Esophagus (tissue), 2 donors: ENCODE data around the gene CRHR1. TPM values are rescaled to one million over a fixed set of nuclear protein-coding genes. Genes with fewer than 3 reads are reported as not detected.

Experiments
- H3K27ac ChIP-seq, 2 donors: one replicate each; pipeline ENCODE4 v1.5.1; 2013; ENCODE audit warnings: low read depth in 2 of 2, mild to moderate bottlenecking in 2 of 2, inconsistent platforms in 1 of 2, low read length in 1 of 2, moderate library complexity in 1 of 2
- H3K27me3 ChIP-seq, 2 donors: one replicate each; pipeline ENCODE4 v1.6.1; 2013; ENCODE audit warnings: low read length in 2 of 2, control low read depth in 1 of 2, mild to moderate bottlenecking in 1 of 2; ENCODE audit not compliant: insufficient read depth in 2 of 2, control insufficient read depth in 1 of 2
- H3K36me3 ChIP-seq, 2 donors: one replicate each; pipeline ENCODE4 v1.6.1; 2013; ENCODE audit warnings: low read length in 1 of 2; ENCODE audit not compliant: control insufficient read depth in 2 of 2, insufficient read depth in 2 of 2
- H3K4me1 ChIP-seq, 2 donors: one replicate each; pipeline ENCODE4 v1.6.1; 2013; ENCODE audit warnings: low read length in 1 of 2; ENCODE audit not compliant: control insufficient read depth in 2 of 2, insufficient read depth in 2 of 2
- H3K4me3 ChIP-seq, 2 donors: one replicate each; pipeline ENCODE4 v1.5.1; 2013; ENCODE audit warnings: low read length in 2 of 2, mild to moderate bottlenecking in 2 of 2, low read depth in 1 of 2, moderate library complexity in 1 of 2
- H3K9me3 ChIP-seq, 2 donors: one replicate each; pipeline ENCODE4 v1.6.1; 2013; ENCODE audit warnings: mild to moderate bottlenecking in 2 of 2, low read depth in 1 of 2, low read length in 1 of 2, moderate library complexity in 1 of 2; ENCODE audit not compliant: control insufficient read depth in 2 of 2, insufficient read depth in 1 of 2
- WGBS, 2 donors: extraction: QIAGEN DNeasy Blood & Tissue Kit; methylation state at CpG; one replicate each; pipeline ENCODE4 v1.1.7; 2013; 5-methylcytosine and 5-hydroxymethylcytosine counted together
- polyA plus RNA-seq, 2 donors: library from polyadenylated mRNA; stranded (reverse); fragments of 200-250 nt; gene quantifications; one replicate each; pipeline ENCODE4 v1.2.3, GENCODE V29; 2013
- donor health status: healthy with polysubstance abuse.
- donor health status: Bipolar disorder and iron deficiency.

The CRHR1 gene
- polyA plus RNA-seq, 2 donors, result 0.15 to 0.31 TPM

DNA sequence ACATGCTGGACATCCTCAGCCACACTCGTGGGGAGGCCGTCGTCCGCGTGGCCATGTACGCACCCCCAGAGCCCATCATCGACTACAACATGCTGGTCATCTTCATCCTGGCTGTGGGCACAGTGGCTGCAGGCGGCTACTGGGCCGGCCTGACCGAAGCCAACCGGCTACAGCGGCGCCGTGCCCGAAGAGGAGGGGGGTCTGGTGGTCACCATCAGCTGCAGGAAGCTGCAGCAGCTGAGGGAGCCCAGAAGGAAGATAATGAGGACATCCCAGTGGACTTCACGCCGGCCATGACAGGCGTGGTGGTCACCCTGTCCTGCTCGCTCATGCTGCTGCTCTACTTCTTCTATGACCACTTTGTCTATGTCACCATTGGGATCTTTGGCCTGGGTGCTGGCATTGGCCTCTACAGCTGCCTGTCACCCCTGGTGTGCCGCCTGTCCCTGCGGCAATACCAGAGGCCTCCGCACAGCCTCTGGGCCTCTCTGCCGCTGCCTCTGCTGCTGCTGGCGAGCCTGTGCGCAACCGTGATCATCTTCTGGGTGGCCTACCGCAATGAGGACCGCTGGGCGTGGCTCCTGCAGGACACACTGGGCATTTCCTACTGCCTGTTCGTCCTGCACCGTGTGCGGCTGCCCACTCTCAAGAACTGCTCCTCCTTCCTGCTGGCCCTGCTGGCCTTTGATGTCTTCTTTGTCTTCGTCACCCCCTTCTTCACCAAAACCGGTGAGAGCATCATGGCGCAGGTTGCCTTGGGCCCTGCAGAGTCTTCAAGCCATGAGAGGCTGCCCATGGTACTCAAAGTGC lies 61.5 kb downstream of the CRHR1 start:
- 89 to 92% methylated on average over 35 of the region's 35 CpGs for WGBS, 2 donors
- no peaks in the 10 kb centered on the region for H3K4me1 ChIP-seq
- H3K9me3 ChIP-seq, result no peaks in the 10 kb centered on the region
- H3K36me3 ChIP-seq, result no peaks in the 10 kb centered on the region
- H3K4me3 ChIP-seq, result no peak overlapping the region
- no peak overlapping the region for H3K27ac ChIP-seq
- no peaks in the 10 kb centered on the region for H3K27me3 ChIP-seq

DNA sequence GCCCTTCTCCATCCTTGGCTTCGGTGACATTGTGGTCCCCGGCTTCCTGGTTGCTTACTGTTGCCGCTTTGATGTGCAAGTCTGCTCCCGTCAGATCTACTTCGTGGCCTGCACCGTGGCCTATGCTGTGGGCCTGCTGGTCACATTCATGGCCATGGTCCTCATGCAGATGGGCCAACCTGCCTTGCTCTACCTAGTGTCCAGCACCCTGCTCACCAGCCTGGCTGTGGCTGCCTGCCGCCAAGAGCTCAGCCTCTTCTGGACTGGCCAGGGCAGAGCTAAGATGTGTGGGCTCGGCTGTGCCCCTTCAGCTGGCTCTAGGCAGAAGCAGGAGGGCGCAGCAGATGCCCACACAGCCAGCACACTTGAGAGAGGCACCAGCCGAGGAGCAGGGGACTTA lies 62.1 kb downstream of the CRHR1 start:
- no peaks in the 10 kb centered on the region for H3K4me1 ChIP-seq
- H3K27me3 ChIP-seq, result no peaks in the 10 kb centered on the region
- no peaks in the 10 kb centered on the region for H3K9me3 ChIP-seq
- H3K4me3 ChIP-seq, result no peak overlapping the region
- WGBS, 2 donors, result 89 to 91% methylated on average over 10 of the region's 10 CpGs
- H3K36me3 ChIP-seq, result no peaks in the 10 kb centered on the region
- H3K27ac ChIP-seq, result no peak overlapping the region

DNA sequence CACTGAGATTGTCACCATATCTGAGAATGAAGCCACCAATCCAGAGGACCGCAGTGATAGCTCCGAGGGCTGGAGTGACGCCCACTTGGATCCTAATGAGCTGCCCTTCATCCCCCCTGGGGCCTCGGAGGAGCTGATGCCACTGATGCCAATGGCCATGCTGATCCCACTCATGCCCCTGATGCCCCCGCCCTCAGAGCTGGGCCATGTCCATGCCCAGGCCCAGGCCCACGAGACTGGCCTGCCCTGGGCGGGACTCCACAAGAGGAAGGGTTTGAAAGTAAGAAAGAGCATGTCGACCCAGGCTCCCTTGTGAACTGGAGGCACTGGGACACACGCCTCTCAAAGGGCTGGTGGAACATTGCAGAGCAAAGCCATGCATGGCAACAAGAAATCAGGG lies 62.5 kb downstream of the CRHR1 start:
- 80 to 85% methylated on average over 9 of the region's 9 CpGs for WGBS, 2 donors
- Histone ChIP-seq H3K4me3 (no peak overlapping the region), H3K36me3 (no peaks in the 10 kb centered on the region), H3K4me1 (no peaks in the 10 kb centered on the region), H3K9me3 (no peaks in the 10 kb centered on the region), H3K27me3 (no peaks in the 10 kb centered on the region), H3K27ac (no peak overlapping the region)

DNA sequence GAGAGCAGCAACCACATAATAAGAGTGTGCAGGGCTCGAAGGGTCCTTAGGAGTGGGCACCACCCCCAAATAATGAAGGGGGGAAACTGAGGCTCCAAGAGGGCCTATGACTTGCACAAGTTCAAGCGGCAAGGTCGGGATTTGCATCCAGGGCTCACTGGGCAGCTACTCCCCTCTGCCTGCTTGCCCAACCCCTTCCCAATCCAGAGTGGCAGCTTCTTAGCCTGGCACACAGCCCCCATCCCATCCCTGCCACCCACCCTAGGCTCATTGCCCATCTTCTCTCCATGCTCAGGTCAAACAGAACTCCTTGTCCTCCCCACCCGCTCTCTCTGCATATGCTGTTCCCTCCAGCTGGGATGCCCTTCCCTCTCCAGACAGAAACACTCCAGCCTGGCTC lies 63.0 kb downstream of the CRHR1 start:
- H3K27me3 ChIP-seq, result no peaks in the 10 kb centered on the region
- H3K4me1 ChIP-seq, result no peaks in the 10 kb centered on the region
- no peaks in the 10 kb centered on the region for H3K36me3 ChIP-seq
- WGBS, 2 donors, result 87 to 89% methylated on average over 4 of the region's 4 CpGs
- H3K9me3 ChIP-seq, result no peaks in the 10 kb centered on the region
- H3K4me3 ChIP-seq, result no peak overlapping the region
- no peak overlapping the region for H3K27ac ChIP-seq

DNA sequence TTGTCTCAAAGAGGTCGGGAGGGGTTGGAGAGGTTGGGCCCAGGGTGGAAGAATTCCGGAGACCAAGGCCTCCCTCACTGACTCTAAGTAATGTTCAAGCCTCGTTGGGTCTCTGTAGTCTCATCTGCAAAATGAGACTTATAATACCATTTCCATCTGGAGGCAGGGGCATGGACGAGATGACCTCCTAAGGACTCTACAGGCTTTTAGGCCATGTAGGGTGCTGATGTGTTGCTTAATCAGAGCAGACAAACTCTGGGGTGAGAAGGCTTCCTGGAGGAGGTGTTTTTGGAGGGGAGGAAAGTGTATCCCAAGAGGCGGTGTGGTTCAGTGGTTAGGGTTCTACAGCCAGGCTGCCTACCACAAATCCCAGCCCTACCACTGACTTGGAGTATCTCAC lies 63.6 kb downstream of the CRHR1 start:
- Histone ChIP-seq H3K27ac (no peak overlapping the region), H3K4me3 (no peak overlapping the region), H3K9me3 (no peaks in the 10 kb centered on the region), H3K27me3 (no peaks in the 10 kb centered on the region), H3K36me3 (no peaks in the 10 kb centered on the region), H3K4me1 (no peaks in the 10 kb centered on the region)
- WGBS, 2 donors, result 83 to 85% methylated on average over 5 of the region's 5 CpGs

DNA sequence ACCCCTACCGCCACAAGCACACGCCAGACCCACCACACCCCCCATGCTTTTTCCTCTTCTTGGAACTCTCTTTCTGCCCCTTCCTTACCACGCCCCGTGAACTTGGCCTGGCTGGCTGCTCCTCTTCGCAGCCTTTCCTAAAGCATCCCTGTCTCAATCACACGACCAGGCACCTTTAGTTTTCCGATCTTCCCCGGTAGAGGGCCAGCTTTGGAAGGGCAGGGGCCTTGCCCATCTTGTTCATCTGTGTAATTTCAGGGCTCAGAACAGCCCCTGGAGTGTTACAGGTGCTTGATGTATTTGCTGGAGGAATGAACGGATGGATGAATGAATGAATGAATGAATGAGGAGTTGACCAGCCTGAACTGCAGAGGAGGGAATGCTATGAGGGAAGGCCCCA lies 64.3 kb downstream of the CRHR1 start:
- no peak overlapping the region for H3K4me3 ChIP-seq
- H3K27me3 ChIP-seq, result no peaks in the 10 kb centered on the region
- H3K4me1 ChIP-seq, result no peaks in the 10 kb centered on the region
- WGBS, 2 donors, result 89 to 90% methylated on average over 9 of the region's 9 CpGs
- no peaks in the 10 kb centered on the region for H3K36me3 ChIP-seq
- H3K9me3 ChIP-seq, result no peaks in the 10 kb centered on the region
- H3K27ac ChIP-seq, result no peak overlapping the region

DNA sequence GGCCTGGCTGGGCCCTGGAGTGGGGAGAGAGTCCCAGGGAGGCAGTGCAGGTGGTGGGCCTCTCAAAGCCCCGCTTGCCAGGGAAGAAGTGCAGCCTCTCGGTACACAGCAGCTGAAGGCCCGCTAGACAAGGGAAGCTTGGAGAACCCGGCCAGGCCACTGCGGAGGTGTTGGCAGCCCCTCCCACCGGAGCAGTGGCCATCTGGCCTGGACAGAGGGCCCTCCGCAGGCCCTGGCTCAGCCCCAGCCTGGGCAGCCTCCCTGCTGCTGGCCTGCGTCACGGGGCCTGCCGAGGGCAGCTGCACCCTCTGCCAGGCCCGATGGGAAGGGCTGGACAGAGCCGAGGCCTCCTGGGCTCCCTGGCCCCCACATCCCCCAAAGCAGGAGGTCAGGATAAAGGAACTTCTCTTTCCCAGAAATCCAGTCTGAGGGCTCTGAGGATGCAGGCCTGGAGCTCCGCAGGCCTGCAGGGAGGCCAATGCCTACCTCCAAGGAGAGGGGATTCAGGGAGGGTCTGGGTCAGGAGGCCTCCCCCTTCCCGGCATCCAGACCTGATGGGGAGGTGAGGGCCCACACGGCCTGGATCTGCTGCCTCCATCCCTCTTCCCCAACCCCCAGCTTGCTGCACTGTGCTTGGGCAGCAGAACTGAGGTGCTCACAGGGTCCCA lies 64.9 kb downstream of the CRHR1 start:
- H3K36me3 ChIP-seq, result no peaks in the 10 kb centered on the region
- WGBS, 2 donors, result 69 to 75% methylated on average over 12 to 15 of the region's 15 CpGs
- H3K4me3 ChIP-seq, result no peak overlapping the region
- H3K4me1 ChIP-seq, result no peaks in the 10 kb centered on the region
- no peaks in the 10 kb centered on the region for H3K27me3 ChIP-seq
- no peak overlapping the region for H3K27ac ChIP-seq
- H3K9me3 ChIP-seq, result no peaks in the 10 kb centered on the region

DNA sequence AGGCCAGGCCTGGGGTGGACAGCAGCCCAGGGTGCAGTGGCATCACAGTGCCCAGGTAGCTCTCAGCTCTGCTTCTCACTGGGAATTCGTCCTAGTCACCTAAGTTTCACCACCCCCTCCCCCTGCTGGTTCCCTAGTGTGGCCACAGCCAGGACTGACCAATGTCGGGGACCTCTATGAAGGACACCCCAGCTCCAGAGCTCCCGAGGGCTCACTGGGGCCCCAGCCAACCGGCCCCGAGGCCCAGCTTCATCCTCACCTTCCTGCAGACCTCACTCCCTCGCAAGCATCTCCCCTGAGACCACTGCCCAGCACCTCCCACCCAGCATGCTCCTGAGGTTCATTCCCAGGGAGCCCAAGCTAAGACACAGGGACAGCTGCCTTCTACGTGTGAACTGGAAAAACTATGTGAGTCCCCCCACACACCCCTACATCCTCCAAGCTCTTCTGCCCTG lies 65.4 kb downstream of the CRHR1 start:
- Histone ChIP-seq H3K36me3 (no peaks in the 10 kb centered on the region), H3K27me3 (no peaks in the 10 kb centered on the region), H3K4me3 (no peak overlapping the region), H3K27ac (no peak overlapping the region), H3K4me1 (no peaks in the 10 kb centered on the region), H3K9me3 (no peaks in the 10 kb centered on the region)
- 73 to 80% methylated on average over 7 of the region's 7 CpGs for WGBS, 2 donors

DNA sequence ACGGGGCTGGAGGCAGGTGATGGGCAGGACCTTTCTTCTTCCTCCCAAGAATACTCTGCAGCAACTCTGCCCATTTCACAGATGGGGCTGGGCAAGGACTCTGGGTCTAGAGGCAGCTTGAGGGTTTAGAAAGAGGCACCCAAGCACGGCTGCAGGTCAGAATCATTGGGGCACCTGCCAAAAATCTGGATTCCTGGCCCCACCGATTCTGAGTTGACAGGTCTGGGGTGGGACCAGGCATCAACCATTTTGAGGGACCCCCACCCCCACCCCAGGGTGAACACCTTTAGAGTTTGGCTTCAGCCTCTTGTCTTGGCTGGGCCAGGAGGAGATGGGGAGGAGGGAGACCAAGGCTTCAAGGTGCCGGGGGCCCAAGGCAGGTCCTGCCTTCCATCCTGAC lies 65.9 kb downstream of the CRHR1 start:
- H3K9me3 ChIP-seq, result no peaks in the 10 kb centered on the region
- no peak overlapping the region for H3K27ac ChIP-seq
- 68 to 78% methylated on average over 4 of the region's 4 CpGs for WGBS, 2 donors
- H3K4me3 ChIP-seq, result no peak overlapping the region
- no peaks in the 10 kb centered on the region for H3K4me1 ChIP-seq
- no peaks in the 10 kb centered on the region for H3K36me3 ChIP-seq
- no peaks in the 10 kb centered on the region for H3K27me3 ChIP-seq

DNA sequence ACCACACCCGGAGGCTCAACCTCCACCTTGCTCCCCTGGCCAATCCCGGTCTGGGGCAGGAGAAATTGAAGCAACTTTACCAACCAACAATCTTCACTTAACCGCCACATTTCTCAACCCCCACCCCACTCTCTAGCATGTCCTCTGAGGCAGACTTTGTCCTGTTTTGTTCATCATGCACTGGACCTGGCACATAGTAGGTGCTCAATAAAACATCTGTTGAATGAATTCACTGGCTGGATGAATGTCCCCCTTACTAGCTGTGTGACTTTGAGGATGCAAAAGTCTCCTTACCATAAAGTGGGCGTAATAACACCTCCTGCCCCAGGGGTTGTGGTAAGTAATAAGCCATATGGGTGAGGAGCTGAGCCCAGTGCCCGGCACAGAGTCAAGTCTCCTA lies 66.3 kb downstream of the CRHR1 start:
- no peaks in the 10 kb centered on the region for H3K4me1 ChIP-seq
- WGBS, 2 donors, result 76 to 86% methylated on average over 5 of the region's 5 CpGs
- no peak overlapping the region for H3K4me3 ChIP-seq
- H3K9me3 ChIP-seq, result no peaks in the 10 kb centered on the region
- no peak overlapping the region for H3K27ac ChIP-seq
- no peaks in the 10 kb centered on the region for H3K27me3 ChIP-seq
- H3K36me3 ChIP-seq, result no peaks in the 10 kb centered on the region
